ENCODE results near the gene RNFT2.

RNFT2 gene

GRCh38 chr12:116761499-116761898 lies 23.4 kb downstream of the RNFT2 start:
- Histone ChIP-seq H3K9me3 (no peaks in the 10 kb centered on the region), H3K4me3 (ENCODE audit: low read depth, low read length) (no peak overlapping the region), H3K27me3 (no peaks in the 10 kb centered on the region), H3K4me1 (no peaks in the 10 kb centered on the region), H3K36me3 (peaks cover 22% of the 10 kb centered on the region)
- TF ChIP-seq CTCF (IDR thresholded peaks at IDR 0.05; ENCODE audit: low read depth, low read length), result no peak
- no peak for DNase-seq

- no peak for DNase-seq
- no peak overlapping the region for H3K4me3 ChIP-seq (ENCODE audit: low read depth, low read length)
- H3K4me1 ChIP-seq, result no peaks in the 10 kb centered on the region
- no peaks in the 10 kb centered on the region for H3K9me3 ChIP-seq
- TF ChIP-seq CTCF (IDR thresholded peaks at IDR 0.05; ENCODE audit: low read depth, low read length), result no peak
- peaks cover 20% of the 10 kb centered on the region for H3K36me3 ChIP-seq
- no peaks in the 10 kb centered on the region for H3K27me3 ChIP-seq
Observed at GRCh38 chr12:116765271-116765670, 27.2 kb downstream of the RNFT2 start.

- no peak for DNase-seq
- no peak for TF ChIP-seq CTCF (IDR thresholded peaks at IDR 0.05; ENCODE audit: low read depth, low read length)
- Histone ChIP-seq H3K27me3 (no peaks in the 10 kb centered on the region), H3K36me3 (peaks cover 13% of the 10 kb centered on the region), H3K4me1 (no peaks in the 10 kb centered on the region), H3K9me3 (no peaks in the 10 kb centered on the region), H3K4me3 (ENCODE audit: low read depth, low read length) (no peak overlapping the region)
Observed at GRCh38 chr12:116766285-116766684, 28.2 kb downstream of the RNFT2 start.

- H3K27me3 ChIP-seq, result no peaks in the 10 kb centered on the region
- no peak for TF ChIP-seq CTCF (IDR thresholded peaks at IDR 0.05; ENCODE audit: low read depth, low read length)
- no peak for DNase-seq
- H3K4me1 ChIP-seq, result no peaks in the 10 kb centered on the region
- no peak overlapping the region for H3K4me3 ChIP-seq (ENCODE audit: low read depth, low read length)
- no peaks in the 10 kb centered on the region for H3K9me3 ChIP-seq
- peaks cover 10% of the 10 kb centered on the region for H3K36me3 ChIP-seq
Observed at GRCh38 chr12:116766746-116767145, 28.6 kb downstream of the RNFT2 start.

- H3K4me1 ChIP-seq, result no peaks in the 10 kb centered on the region
- no peaks in the 10 kb centered on the region for H3K9me3 ChIP-seq
- DNase-seq, result no peak
- H3K27me3 ChIP-seq, result no peaks in the 10 kb centered on the region
- H3K36me3 ChIP-seq, result peaks cover 5% of the 10 kb centered on the region
- H3K4me3 ChIP-seq (ENCODE audit: low read depth, low read length), result no peak overlapping the region
- no peak for TF ChIP-seq CTCF (IDR thresholded peaks at IDR 0.05; ENCODE audit: low read depth, low read length)
Observed at GRCh38 chr12:116771651-116772050, 33.5 kb downstream of the RNFT2 start.

GRCh38 chr12:116773276-116773731 lies 35.2 kb downstream of the RNFT2 start:
- no peaks in the 10 kb centered on the region for H3K27me3 ChIP-seq
- H3K36me3 ChIP-seq, result 0 out of 2 replicates have a peak, but pooled peaks cover 3% of the 10 kb centered on the region
- H3K9me3 ChIP-seq, result no peaks in the 10 kb centered on the region
- no peak overlapping the region for H3K4me3 ChIP-seq (ENCODE audit: low read depth, low read length)
- no peaks in the 10 kb centered on the region for H3K4me1 ChIP-seq
- DNase-seq, result no peak
- TF ChIP-seq CTCF (IDR thresholded peaks at IDR 0.05; ENCODE audit: low read depth, low read length), result no peak

Data from BE2C (cell line).